K562 (cell line): Measurements from ENCODE around the gene FAM120AOS. TPM values are rescaled to one million over a fixed set of nuclear protein-coding genes. Genes with fewer than 3 reads are reported as not detected.

Experiments
- ATAC-seq: fragments of 200-7000 bp; cut with Tn5 transposase; 3 replicates; pipeline ENCODE4 v1.9.1; 2020; ENCODE audit warnings: moderate library complexity
- BruUV-seq: library from RNA; stranded (reverse); fragments of 400-500 nt; replicated peaks from 2 replicates; lab custom pipeline; 2021; lab: Mats Ljungman, UMichigan
- CTCF ChIA-PET: fragments of 300-600 bp; formaldehyde crosslinking; extraction: SDS; loops from one replicate; lab custom pipeline; 2021; ENCODE audit warnings: low intra/inter-chr PET ratio; lab: Yijun Ruan, JAX
- POLR2A ChIA-PET: fragments of 300-600, 350-650 bp; sonication (Branson Sonifier 250); formaldehyde crosslinking; extraction: SDS; loops from one replicate; lab custom pipeline; 2021; ENCODE audit warnings: antibody characterized with exemption, inconsistent platforms; lab: Yijun Ruan, JAX
- DNase-seq, 4 experiments: peaks; one replicate each; pipeline versions ENCODE4 v3.0.0 to v3.0.0-alpha.2; 2011 to 2018; ENCODE audit warnings: low spot score in 3 of 4, mixed read lengths in 3 of 4; ENCODE audit errors: extremely low read depth in 1 of 4
- FAIRE-seq: peaks from 2 replicates; lab custom pipeline; 2011; peaks lifted over from hg19 to GRCh38; lab: Jason Lieb, UNC
- H2AFZ ChIP-seq: 2 replicates; pipeline ENCODE4 v1.6.0; 2011; ENCODE audit warnings: low read depth, low read length, control low read depth, inconsistent platforms
- H3K27ac ChIP-seq: fragments of 200-600 bp; 3 replicates; pipeline ENCODE4 v1.8.0; 2011; ENCODE audit warnings: low read depth, mild to moderate bottlenecking, control low read depth, inconsistent platforms, low read length, moderate library complexity, mixed read lengths; ENCODE audit errors: extremely low read depth
- H3K27me3 ChIP-seq, 2 experiments: fragments of 300-600 bp in 1 of 2; 2 replicates in 1 of 2; 3 replicates in 1 of 2; pipeline versions ENCODE4 v1.6.0 to v1.8.0; 2011; ENCODE audit warnings: inconsistent platforms in 2 of 2, low read length in 2 of 2, mild to moderate bottlenecking in 1 of 2, mixed read lengths in 1 of 2, moderate library complexity in 1 of 2; ENCODE audit not compliant: control insufficient read depth in 2 of 2, insufficient read depth in 2 of 2
- H3K36me3 ChIP-seq: fragments of 300-600 bp; 3 replicates; pipeline ENCODE4 v1.8.0; 2011; ENCODE audit warnings: mild to moderate bottlenecking, low read length, inconsistent platforms; ENCODE audit not compliant: control insufficient read depth, insufficient read depth
- H3K4me1 ChIP-seq, 2 experiments: fragments of 200-600 bp in 1 of 2; replicated peaks in 1 of 2; 2 replicates in 1 of 2; 3 replicates in 1 of 2; pipeline versions ENCODE4 v1.5.1 to v1.8.0; 2011; ENCODE audit warnings: inconsistent platforms in 2 of 2, low read length in 2 of 2, mild to moderate bottlenecking in 1 of 2, mixed read lengths in 1 of 2, moderate library complexity in 1 of 2; ENCODE audit not compliant: control insufficient read depth in 2 of 2, insufficient read depth in 2 of 2
- H3K4me2 ChIP-seq: 2 replicates; pipeline ENCODE4 v1.6.1; 2011; ENCODE audit warnings: low read length, control low read depth, inconsistent platforms, mixed read lengths; ENCODE audit not compliant: insufficient read depth
- H3K4me3 ChIP-seq: fragments of 200-600 bp; sonication (generic), shearing (Covaris generic); 2 replicates; pipeline ENCODE4 v1.5.1; 2016; ENCODE audit warnings: control low read depth, inconsistent platforms
- H3K79me2 ChIP-seq: fragments of 200-600 bp; 3 replicates; pipeline ENCODE4 v1.8.0; 2011; ENCODE audit warnings: low read length, inconsistent platforms; ENCODE audit not compliant: control insufficient read depth, insufficient read depth
- H3K9ac ChIP-seq, 2 experiments: 2 replicates each; pipeline versions ENCODE4 v1.6.0 to v1.6.1; 2011; ENCODE audit warnings: low read depth in 2 of 2, low read length in 2 of 2, control low read depth in 1 of 2, inconsistent platforms in 1 of 2, mild to moderate bottlenecking in 1 of 2, mixed read lengths in 1 of 2; ENCODE audit not compliant: insufficient read depth in 1 of 2
- H3K9me1 ChIP-seq: one replicate; pipeline ENCODE4 v1.6.0; 2011; ENCODE audit warnings: inconsistent platforms, mild to moderate bottlenecking, low read length, moderate library complexity; ENCODE audit not compliant: control insufficient read depth, insufficient read depth
- H3K9me3 ChIP-seq: replicated peaks from 2 replicates; pipeline ENCODE4 v1.5.1; 2011; ENCODE audit warnings: low read depth, low read length, inconsistent platforms; ENCODE audit not compliant: control insufficient read depth, insufficient read depth
- H4K20me1 ChIP-seq: replicated peaks from 2 replicates; pipeline ENCODE4 v1.6.1; 2011; ENCODE audit warnings: low read length, inconsistent platforms, mixed read lengths; ENCODE audit not compliant: control insufficient read depth, insufficient read depth
- FOXM1 ChIP-seq, 2 experiments: fragments of 450-650 bp in 1 of 2; sonication (generic) in 1 of 2; formaldehyde crosslinking in 1 of 2; IDR thresholded peaks; 2 replicates each; pipeline versions ENCODE4 v1.6.1 to v1.9.0; 2017 to 2022; ENCODE audit warnings: low read depth in 2 of 2, mild to moderate bottlenecking in 2 of 2, missing genetic modification reagents in 1 of 2, moderate library complexity in 1 of 2
- KLF6 ChIP-seq: fragments of 250-450 bp; sonication (Bioruptor Pico); IDR thresholded peaks from 2 replicates; pipeline ENCODE4 v1.4.0; 2020; ENCODE audit warnings: mild to moderate bottlenecking, moderate library complexity, borderline replicate concordance
- RBM17 ChIP-seq: fragments of 200-400 bp; formaldehyde crosslinking; IDR thresholded peaks from 2 replicates; pipeline ENCODE4 v1.6.1; 2017; ENCODE audit warnings: low read depth, mild to moderate bottlenecking, low read length, borderline replicate concordance
- SPI1 ChIP-seq: IDR thresholded peaks from 2 replicates; pipeline ENCODE4 v1.6.1; 2011; ENCODE audit warnings: low read depth, low read length, control low read depth, borderline replicate concordance
- SREBF1 ChIP-seq: fragments of 150-350 bp; IDR thresholded peaks from 2 replicates; pipeline ENCODE4 v1.6.1; 2014; ENCODE audit warnings: antibody characterized with exemption, low read depth, low read length, borderline replicate concordance
- ZNF696 ChIP-seq: fragments of 250-450 bp; sonication (Bioruptor Pico); conservative IDR thresholded peaks from 2 replicates; pipeline ENCODE4 v1.4.0; 2020; ENCODE audit warnings: mild to moderate bottlenecking, moderate library complexity
- WGBS: fragments of 100-300 bp; shearing (Covaris generic); methylation state at CpG from one replicate; pipeline ENCODE4 v1.1.6; 2016; ENCODE audit warnings: low coverage, mixed read lengths; ENCODE audit not compliant: insufficient coverage; ENCODE audit errors: missing lambda C conversion rate; 5-methylcytosine and 5-hydroxymethylcytosine counted together
- in situ Hi-C: fragments of 300-500 bp; cut with MboI; formaldehyde crosslinking; loops from 4 replicates; pipeline ENCODE4 v1.15.0; 2018; ENCODE audit warnings: inconsistent platforms, mixed read lengths
- intact Hi-C: fragments of 100-400 bp; cut with micrococcal nuclease; formaldehyde crosslinking; loops from 2 replicates; pipeline ENCODE4 v1.14.2; 2022
- polyA plus RNA-seq, 8 experiments: library from polyadenylated mRNA; depleted of rRNA in 4 of 8; stranded (reverse) in 5 of 8; unstranded in 3 of 8; fragments of >200 nt; fragmentation: Nextera tagmentation in 2 of 8; fragmentation: Illumina TruSeq in 1 of 8; extraction: Ambion mirVana in 2 of 8; extraction: Trizol in 1 of 8; gene quantifications; 2 replicates each; pipeline versions ENCODE4 v1.2.1 to v1.2.3, GENCODE V29; 2011 to 2014; ENCODE audit warnings: inconsistent platforms in 1 of 8, missing spikeins in 1 of 8
- total RNA-seq, 7 experiments: library from RNA; depleted of rRNA in 6 of 7; stranded (reverse); fragments of >200 nt in 6 of 7; fragmentation: Illumina TruSeq in 2 of 7; extraction: Trizol in 2 of 7; gene quantifications; 2 replicates each; pipeline versions ENCODE4 v1.2.1 to v1.2.3, GENCODE V29; 2011 to 2021; ENCODE audit warnings: low replicate concordance in 1 of 7

Gene FAM120AOS
- total and polyA plus RNA-seq, 9 of the 15 experiments (the other 6 are each of a cell fraction or from before 2014, with no cell fraction given) = 18.8 to 53.4 (median 41.4) TPM

- Histone ChIP-seq H3K9me3 (no peaks in the 10 kb centered on the region), H3K4me3 (no peak overlapping the region), H3K27ac (peak overlapping the region; percentile 40; the same call in 1 of the 3 replicates), H3K27me3 (no peaks in the 10 kb centered on the region), H3K36me3 (peaks cover 88% of the 10 kb centered on the region), H3K4me2 (peak overlapping the region; percentile 41), H3K4me1 (peaks cover 2 to 3% of the 10 kb centered on the region in 2 experiments; a peak in 2 of 5 replicates), H3K79me2 (peaks cover 58% of the 10 kb centered on the region), H4K20me1 (0 out of 2 replicates have a peak, but pooled peaks cover 2% of the 10 kb centered on the region), H3K9ac (no peak overlapping the region), H3K9me1 (peaks cover 2% of the 10 kb centered on the region), H2AFZ (no peak overlapping the region)
- WGBS = 68% methylated on average over 4 of the region's 4 CpGs
- ChIA-PET POLR2A (no interaction called here), CTCF (no interaction called here)
- TF ChIP-seq SREBF1 = no peak
- peak; percentile 19; the same call in 1 of the 2 replicates for TF ChIP-seq FOXM1 (IDR thresholded peaks at IDR 0.05; ENCODE audit: low read depth)
- TF ChIP-seq FOXM1 (CRISPR knock-in tag; IDR thresholded peaks at IDR 0.05; ENCODE audit: low read depth) = no peak
- TF ChIP-seq ZNF696 (CRISPR knock-in tag) = no peak
- TF ChIP-seq KLF6 (CRISPR knock-in tag) = no peak
- TF ChIP-seq RBM17 = no peak
- TF ChIP-seq SPI1 = no peak
- in situ Hi-C loops (no loop called here), intact Hi-C loops (no loop called here)
- DNase-seq = no peak
- no peak for ATAC-seq
- FAIRE-seq = peak; percentile 54
- no TSS peak for BruUV-seq
Measured at GRCh38 chr9:93501406-93501805, 48.0 kb upstream of the FAM120AOS start.
